Gastrocnemius medialis (tissue), 4 donors: ENCODE data around the gene C4BPA.

Experiments used
- POLR2A ChIP-seq, 2 donors: fragments of 450-650 bp; IDR thresholded peaks; one replicate each; pipeline ENCODE4 v1.6.1; 2017; ENCODE audit warnings: antibody characterized with exemption in 2 of 2, mild to moderate bottlenecking in 2 of 2, moderate library complexity in 2 of 2
- TF ChIP-seq, protein P1 (sequence below), 5 experiments: fragments of 450-650 bp in 3 of 5; fragments of 200-600 bp in 2 of 5; sonication (generic) in 2 of 5; IDR thresholded peaks in 4 of 5; conservative IDR thresholded peaks in 1 of 5; 1 replicate in 4 of 5; 2 replicates in 1 of 5; pipeline ENCODE4 v1.5.1; 2016 to 2019; ENCODE audit warnings: antibody characterized with exemption in 5 of 5, mild to moderate bottlenecking in 3 of 5, moderate library complexity in 3 of 5

DNA sequence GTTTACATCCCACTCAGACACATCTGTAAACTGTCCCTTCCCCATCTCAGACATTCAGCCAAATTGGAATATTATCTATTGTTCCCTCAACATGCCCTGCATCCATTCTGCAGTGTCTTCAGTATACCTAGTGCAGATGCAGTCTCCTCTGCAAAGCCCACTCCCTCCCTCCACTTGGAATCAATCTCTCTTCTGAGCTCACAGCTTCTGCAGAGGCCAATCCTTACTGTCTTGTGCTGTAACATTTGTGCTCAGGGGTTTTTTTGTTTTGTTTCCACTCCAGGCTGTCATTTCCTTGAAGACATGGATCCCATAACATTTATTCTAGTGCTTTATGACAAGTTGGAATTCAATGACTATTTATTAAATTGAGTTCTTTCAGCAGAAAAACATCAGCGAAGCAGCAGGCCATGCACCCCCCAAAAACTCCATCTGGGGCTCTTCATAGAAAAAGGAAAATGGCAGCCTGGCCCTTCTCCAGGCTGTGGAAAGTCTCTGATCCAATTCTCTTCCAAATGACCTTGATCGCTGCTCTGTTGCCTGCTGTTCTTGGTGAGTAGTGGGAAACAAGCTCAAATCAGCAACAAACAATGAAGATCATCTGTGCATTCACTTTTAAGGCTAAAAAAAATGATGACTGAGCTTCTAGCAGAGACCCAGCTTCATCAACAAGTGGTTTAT is 8.7 kb downstream of the C4BPA start:
- TF ChIP-seq, protein P1, sequence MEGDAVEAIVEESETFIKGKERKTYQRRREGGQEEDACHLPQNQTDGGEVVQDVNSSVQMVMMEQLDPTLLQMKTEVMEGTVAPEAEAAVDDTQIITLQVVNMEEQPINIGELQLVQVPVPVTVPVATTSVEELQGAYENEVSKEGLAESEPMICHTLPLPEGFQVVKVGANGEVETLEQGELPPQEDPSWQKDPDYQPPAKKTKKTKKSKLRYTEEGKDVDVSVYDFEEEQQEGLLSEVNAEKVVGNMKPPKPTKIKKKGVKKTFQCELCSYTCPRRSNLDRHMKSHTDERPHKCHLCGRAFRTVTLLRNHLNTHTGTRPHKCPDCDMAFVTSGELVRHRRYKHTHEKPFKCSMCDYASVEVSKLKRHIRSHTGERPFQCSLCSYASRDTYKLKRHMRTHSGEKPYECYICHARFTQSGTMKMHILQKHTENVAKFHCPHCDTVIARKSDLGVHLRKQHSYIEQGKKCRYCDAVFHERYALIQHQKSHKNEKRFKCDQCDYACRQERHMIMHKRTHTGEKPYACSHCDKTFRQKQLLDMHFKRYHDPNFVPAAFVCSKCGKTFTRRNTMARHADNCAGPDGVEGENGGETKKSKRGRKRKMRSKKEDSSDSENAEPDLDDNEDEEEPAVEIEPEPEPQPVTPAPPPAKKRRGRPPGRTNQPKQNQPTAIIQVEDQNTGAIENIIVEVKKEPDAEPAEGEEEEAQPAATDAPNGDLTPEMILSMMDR (IDR thresholded peaks at IDR 0.05 in 4 of 5, conservative IDR thresholded peaks at IDR 0.05 in 1 of 5) = no peak
- TF ChIP-seq POLR2A (IDR thresholded peaks at IDR 0.05) = no peak
